HG03565 (cell line): ENCODE data around the gene USP24.
"Not testable (repeated sequence)": the region's sequence is repeated elsewhere in the genome, so short reads cannot be mapped to it uniquely, and the experiment has no call there.

Experiments
- ATAC-seq: cut with Tn5 transposase; IDR thresholded peaks from one replicate; pipeline ENCODE4 v1.9.1; 2021; ENCODE audit warnings: mild to moderate bottlenecking, moderate library complexity; ENCODE audit not compliant: unreplicated experiment

The USP24 gene

DNA sequence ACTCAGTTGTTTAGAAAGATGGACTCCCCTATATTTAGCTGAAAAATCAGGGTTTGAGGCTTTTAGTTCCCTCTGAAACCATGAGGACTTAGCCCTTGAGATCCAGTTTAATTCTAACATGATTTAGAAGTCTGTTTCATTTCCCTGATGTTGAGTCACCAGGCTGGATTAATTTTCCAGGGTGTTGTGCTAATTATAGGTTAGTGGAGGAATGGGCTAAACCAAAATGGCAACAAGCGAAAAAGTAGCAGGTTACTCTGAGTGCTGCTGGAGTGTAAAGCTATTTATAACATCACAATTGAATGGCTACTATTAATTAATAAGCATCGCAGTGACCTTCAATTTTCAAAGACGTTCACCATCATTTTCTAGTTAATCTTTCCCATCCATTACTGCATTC is 15.5 kb upstream of the USP24 start:
- ATAC-seq: no peak

DNA sequence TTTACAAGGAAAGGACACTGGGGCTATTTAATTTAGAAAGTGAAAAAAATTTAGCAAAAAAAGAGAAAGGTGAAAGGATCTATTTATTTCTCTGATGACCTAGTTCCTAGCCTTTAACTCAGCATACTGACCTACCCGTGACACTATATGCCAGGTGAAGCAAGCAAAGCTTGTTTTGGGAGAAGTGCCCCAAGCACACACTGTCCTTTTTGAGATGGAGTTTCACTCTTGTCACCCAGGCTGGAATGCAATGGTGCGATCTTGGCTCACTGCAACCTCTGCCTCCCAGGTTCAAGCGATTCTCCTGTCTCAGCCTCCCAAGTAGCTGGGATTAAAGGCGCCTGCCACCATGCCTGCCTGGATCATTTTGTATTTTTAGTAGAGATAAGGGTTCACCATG is 14.6 kb upstream of the USP24 start:
- not testable (repeated sequence) for ATAC-seq

DNA sequence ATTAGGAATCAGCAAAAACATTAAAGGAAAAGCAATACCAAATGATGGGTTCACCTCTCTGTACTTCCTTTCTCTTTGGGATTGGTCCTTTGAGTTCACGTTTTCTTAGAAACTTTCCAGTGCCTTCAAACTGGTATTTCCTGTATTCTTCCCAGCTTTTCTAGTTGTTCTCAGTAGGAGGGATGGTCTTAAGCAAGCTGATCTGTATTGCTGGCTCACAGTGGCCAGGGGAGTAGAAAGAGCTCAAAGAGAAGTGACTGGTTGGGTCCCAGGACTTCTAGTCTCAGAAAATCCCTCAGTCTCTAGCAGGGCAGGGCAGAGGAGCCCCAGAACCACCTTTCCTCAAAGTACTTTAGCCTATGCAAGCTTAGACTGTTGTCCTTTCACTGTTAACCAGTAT is 10.1 kb upstream of the USP24 start:
- ATAC-seq: no peak

DNA sequence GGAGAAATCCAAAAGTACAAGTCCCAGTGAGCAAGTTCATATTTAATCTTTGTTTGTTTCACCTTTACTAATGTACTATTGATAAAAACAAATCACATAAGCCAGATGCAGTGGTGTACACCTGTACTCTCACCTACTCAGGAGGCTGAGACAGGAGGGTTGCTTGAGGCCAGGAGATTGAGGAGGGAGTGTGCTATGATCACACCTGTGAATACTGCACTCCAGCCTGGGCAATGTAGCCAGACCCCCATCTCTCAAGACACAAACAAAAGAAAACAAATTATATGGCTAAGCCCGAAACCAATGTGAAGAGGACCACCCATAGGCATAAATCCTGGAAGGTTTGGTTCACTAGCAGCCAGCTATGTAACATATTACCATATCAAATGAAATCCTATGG is 9.6 kb upstream of the USP24 start:
- no peak for ATAC-seq

DNA sequence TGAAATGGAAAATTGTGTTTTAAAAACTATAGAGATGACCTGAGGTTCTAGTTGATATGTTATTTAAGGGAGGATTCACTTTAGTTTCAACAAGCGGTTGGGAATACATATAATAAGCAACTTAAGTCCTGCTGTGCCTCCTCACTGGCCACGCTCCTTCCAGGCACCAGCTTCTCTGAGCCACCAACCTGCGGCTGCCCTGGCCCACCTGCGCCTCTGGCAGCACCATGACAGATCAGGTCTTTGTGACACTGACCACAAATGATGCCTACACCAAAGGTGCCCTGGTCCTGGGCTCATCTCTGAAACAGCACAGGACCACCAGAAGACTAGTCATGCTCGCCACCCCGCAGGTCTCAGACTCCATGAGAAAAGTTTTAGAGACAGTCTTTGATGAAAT is 7.0 kb upstream of the USP24 start:
- ATAC-seq: no peak

DNA sequence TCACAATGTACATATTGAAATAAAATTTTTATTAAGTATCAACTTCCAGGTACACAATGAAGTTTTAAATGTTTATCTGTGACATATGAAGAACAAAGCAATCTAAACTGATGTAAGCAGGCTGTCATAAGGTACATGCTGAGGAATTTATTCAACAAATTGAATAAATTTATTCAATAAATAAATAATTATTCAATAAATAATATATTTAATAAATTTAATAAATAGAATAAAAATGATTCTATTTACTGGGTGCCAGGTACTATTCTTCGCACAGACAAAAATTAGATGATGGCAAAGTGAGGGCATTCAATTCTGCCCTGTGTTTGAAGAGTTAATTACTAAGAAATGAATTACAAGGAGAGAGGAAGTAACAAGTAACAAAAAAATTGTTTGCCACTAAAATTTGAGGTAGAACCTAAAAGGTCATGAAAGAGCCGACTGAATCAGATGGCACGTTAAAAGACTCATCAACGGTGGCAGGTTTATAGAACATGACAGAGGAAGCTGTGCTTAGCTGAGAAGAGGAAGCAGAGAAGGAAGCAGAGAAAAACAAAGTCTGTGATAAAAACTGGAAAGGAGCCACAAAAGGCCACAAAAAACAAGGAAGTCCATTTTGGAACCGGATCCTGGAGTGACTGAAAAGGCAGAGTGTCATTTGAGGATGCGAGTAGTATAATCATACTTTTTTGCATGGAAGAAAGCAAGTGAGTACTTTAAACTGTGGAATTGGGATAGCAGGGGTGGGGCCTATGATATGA is 2.2 kb upstream of the USP24 start:
- no peak for ATAC-seq

DNA sequence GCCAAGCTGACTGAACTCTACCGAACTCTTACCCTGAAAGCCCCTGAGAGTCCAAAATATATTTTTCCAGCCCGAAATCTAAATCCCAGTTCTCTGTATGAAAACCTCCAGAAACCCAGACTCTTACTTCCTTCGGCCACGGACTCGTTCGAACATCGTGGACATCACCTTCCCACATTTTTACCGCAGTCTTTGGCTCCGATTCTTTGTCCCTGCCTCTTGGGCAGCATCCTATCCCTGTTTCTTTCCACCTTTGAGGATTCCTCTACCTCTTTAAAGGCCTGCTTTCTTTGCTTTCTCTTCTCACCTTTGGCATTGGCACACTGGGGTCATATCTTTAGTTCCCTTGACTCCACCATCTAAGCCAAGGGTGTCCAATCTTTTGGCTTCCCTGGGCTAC is 932 bp upstream of the USP24 start:
- ATAC-seq: no peak

DNA sequence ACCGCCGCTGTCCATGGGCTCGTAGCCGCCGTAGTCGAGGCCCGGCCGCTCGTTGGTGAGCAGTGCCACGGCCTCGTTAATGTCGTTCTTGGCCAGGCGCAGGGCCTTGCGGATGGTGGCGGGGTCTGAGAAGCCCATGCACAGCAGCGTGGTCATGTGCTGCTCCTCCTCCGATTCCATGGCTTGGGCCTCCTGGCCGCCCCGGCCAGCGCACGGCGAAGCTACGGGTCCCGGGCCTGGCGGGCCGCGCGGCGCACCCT is 300 bp downstream of the USP24 start:
- ATAC-seq: peak; percentile 10

DNA sequence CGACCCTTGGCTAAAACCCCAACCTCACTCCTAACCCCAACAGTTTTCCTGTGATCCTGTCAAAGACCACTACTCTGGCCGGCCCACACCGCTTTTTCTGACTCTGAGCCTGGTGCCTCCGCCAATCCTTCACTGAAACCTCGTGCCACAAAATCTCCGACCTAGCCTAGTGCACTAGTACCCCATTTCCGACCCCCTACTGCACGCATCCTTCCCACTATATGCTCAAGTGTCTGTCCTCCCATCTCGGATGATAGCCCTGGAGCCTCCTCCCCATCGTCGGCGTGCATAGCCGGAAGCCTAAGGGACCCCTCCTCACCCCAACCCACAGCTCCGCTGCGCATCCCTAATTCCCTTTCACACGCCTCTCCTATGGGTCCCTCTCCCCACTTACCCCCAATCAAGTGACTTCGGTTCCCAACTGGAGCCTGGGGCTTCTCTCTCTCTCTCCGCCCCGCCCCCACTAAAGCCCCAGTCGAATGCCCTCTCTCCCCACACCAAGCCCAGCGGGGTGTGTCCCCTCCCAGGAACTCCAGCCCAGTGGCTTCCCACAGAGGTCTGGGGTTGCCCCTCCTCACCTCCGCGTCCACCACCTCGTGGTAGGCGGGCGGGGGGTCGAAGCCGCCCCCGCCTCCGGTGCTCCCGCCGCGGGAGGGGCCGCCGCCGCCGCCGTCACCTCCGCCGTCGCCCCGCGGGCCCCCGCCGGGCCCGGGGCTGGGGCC is 791 bp downstream of the USP24 start:
- ATAC-seq: peak; percentile 12

DNA sequence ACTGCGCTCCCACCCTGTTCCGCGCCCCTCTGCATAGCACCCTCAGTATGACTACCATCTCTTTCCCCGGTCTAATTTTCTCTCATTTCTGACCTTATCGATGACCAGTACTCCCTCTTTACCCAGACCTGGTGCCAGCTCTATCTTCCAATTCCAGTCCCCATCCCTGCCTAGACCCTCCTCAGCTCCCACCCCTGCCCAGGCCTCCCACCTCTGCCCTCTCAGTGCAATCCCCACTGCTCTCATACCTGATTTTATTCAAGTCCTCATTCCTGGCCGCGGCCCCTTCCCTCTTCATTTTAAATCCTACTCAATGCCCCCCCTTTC is 1.3 kb downstream of the USP24 start:
- no peak for ATAC-seq

DNA sequence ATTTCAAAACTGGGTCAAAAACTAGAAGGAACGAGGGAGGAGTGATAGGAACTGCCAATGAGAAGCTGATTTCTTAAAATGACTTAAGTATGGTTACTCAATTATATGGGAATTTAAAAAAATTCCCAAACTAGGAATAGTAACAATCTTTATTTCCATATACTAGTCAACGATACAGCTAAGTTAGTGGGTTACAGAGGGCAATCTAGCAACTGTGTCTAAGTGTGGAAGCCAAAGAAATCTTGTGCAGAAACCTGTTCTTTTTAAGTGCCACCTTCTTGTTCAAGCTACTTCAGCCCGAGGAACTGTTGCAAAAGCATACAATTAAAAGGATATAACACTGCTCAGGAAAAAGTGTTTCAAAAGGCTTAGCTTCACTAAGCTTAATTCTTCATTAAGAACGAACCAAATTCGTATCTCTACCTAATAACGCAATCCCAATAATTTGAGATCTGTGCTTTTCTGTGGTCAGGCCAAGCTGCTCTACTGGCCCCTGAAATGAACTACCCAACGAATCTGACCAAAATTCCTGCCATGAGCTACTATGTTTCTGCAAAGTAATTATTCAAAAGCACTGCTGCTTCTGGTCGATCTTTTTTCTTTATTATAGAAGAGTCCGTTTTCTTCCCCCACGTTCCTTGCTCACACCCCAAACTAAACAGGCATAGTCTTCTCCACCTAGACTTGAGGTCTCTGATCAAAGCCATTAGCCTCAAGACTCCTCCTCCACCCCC is 1.8 kb downstream of the USP24 start:
- ATAC-seq: no peak

DNA sequence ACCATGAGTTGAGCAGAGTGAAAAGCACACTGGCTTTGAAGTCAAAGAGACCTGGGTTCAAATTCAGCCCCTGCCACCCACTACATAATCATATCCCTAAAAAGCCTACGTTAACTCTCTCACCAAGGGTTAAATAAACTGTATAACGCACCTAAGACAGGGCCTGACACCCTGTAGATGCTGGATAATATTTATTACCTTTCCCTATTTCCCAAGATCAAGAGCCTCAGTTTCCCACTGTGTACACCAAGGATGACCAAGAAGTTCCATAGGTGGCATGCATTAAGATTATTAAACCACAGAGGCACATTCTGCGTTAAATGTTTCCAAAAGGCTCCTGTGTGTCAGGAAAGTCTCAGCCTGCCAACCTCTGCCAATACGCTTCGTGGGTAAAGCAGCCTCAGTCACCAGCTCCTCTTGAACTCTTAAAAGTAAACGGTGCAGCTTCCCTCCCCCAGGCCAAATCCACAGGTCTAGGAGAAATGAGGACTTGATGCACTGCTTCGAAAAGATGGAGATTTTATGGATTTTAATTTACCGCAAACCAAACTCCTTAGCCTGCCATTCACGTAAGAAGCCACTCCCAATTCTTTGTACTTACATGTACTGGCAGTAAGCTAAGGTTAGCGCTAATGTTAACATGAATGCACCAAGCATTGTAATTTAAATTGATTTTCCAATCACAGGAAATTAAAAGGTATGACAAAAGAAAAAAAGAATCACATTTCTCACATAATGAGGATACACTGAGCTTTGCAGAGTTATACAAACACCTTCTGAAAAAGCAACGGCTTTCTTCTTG is 2.6 kb downstream of the USP24 start:
- ATAC-seq: no peak

DNA sequence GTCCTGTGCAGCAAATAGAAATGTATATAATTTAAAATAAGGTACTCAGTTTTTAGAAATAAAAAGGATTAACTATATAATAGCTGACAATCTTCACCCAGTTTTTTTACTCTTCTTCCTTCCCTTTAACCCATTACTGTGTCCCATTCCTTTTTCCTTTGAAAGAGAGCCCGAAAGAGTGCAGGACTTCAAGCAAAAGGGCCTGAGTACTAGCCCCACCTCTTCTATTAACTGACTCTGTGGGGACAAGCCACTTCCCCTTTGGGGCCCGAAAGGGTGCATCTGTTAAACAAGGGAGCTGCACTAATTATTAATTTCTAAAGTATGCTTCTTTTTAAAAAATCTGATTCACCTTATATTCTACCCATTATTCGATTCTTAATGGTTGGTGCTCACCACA is 3.3 kb downstream of the USP24 start:
- peak; percentile 25 for ATAC-seq

DNA sequence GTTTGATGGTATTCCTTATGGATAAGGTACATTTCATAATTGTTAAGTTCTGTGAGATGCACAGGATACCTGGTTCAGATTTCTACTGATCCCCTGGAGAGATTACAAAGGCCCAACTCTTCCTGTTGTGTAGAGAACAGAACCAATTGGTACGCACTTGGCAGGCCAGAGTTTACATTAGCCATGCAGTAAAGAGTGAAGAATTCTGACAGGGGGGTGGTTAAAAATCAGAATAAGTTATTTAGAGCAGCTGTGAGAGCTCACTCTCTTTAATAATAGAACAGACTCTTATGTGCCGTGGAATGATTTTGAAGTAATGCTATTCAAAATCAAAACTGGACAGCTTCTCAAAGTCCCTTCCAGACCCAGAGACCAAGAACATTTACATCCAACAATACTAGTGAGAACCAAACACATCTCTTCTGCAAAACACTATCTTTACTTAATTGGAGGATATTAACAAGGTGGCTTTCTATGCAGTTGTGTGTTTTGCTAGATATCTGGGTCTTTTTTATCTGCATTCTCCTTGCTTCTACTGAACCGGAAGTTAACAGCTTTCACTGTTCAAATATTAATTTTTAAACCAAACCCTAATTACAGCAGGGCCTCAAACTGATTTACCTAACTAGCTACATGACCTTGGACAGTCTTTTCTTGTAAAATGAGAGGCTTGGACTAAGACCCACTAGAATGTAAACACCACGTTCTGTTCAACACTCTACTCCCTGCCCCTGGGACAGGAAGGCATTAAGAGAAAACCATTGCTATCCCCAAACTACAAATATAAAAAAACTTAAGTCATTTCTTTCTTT is 4.0 kb downstream of the USP24 start:
- no peak for ATAC-seq

DNA sequence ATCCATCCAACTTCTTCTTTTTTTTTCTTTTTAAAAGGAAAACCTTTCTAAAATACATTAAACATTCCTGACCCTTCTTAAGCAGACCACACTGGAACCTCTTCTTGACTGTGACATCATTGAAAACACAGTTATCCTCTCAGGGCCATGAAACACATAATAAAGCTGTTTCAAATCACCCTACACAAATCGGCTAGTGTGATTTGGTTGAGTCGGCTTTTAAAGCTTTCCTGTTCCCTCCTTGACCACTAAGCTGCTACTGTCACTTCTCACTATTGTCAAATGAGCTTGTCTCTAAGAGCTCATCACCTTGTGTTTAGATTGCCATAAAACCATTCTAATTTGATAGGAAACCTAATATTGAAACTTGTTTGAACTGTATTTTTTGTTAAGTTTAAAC is 5.9 kb downstream of the USP24 start:
- no peak for ATAC-seq

DNA sequence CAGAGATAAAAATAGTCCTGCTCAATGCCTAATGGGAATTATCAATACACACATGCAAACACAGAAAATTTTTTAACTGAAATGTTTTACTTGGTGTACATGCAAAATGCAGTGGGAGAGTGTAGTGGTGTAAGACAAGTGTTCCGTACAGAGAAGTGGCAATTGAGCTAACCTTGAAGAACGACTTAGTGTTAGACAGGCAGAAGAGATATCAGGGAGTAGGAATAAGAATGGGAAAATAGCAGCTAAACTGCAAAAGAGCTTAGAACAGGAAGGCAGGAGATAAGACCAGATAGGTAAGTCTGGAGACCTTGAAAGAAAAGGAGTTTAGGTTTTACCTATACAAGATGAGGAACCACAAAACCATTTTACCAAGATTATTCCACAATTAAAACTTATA is 9.0 kb downstream of the USP24 start:
- ATAC-seq: no peak

DNA sequence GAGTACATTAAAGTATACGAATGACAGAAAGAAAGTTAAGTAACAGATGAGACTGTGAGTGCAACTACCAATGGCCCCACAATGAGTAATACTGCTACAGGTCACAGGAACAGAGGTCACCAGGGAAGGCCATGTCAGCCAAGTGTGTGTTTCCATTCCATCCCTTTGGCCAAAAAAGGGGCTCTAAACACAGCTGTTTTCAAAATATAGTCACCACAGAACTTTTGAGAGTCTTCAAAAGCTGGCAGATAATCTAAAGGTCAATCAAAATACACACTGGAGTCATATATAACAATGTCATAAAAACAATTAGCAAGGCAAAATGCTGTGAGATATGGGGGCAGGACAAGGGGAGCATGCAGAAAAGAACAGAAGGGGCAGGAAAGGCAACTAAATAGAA is 10.2 kb downstream of the USP24 start:
- ATAC-seq: peak; percentile 86

DNA sequence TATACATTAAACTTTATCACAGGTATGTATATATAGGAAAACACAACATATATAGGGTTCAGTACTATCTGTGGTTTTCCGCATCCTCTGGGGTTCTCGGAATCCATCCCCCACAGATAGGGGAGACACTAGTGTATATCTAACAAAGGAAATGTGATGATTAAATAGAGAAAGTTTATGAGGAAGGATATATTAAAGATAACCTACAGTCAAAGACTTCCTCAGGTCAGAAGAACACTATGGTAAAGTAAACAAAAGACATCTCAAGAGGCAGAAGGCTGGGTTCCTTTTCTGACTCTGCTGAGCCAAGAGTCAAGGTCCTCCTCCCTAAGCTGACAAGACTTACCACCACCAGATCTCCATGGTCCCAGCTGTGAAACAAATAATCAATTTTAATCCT is 12.1 kb downstream of the USP24 start:
- ATAC-seq: no peak

DNA sequence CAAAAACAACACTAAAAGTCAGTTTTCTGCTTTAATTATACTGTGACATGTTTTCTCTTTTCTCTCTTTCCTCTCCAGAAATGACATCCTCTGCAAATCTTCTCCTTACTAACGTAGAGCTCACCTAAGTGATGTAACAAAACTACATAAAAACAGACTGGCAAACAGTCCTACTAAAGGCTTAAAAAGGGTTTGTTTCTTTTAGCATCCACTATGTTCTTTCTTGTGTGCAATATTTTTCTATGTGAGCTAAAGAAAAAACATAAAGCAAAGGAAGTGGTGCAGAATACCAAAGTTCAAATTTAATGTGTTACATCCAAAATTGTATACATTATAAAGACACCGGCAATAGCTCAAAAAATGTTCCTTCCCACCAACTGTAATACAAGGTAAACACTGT is 14.5 kb downstream of the USP24 start:
- no peak for ATAC-seq

DNA sequence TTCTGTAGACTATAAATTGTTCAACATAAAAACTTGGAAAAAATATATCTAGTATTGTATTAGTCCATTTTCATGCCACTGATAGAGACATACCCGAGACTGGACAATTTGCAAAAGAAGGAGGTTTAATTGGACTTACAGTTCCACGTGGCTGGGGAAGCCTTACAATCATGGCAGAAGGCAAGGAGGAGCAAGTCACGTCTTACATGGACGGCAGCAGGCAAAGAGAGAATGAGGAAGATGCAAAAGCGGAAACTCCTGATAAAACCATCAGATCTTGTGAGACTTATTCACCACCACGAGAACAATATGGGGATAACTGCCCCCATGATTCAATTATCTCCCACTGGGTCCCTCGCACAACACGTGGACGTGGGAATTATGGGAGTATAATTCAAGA is 15.4 kb downstream of the USP24 start:
- not testable (repeated sequence) for ATAC-seq

DNA sequence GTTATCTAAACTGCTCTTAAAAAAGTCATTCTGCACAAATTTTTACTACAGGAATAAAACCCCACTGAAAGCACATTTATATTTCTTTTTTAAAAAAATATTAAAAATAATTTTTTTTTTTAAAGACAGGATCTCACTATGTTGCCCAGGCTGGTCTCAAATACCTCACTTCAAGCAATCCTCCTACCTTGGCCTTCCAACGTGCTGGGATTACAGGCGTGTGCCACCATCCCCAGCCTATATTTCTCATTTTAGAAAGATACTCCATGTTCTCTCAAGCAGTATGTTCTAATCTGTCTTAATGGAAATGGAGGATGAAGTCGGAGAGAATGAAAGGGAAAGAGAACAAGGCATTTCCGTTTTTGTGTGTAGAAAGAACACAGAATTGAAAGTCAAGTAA is 17.1 kb downstream of the USP24 start:
- ATAC-seq: no peak
